CD4-positive, alpha-beta T cell treated with Interleukin-6 for 4 hours (primary cell): ENCODE data around the gene C19orf47.
"Not testable (repeated sequence)": the region's sequence is repeated elsewhere in the genome, so short reads cannot be mapped to it uniquely, and the experiment has no call there.

Source experiments
- DNase-seq: peaks from one replicate; pipeline ENCODE4 v3.0.0-alpha.2; 2020; ENCODE audit warnings: mixed read lengths

C19orf47 gene

DNA sequence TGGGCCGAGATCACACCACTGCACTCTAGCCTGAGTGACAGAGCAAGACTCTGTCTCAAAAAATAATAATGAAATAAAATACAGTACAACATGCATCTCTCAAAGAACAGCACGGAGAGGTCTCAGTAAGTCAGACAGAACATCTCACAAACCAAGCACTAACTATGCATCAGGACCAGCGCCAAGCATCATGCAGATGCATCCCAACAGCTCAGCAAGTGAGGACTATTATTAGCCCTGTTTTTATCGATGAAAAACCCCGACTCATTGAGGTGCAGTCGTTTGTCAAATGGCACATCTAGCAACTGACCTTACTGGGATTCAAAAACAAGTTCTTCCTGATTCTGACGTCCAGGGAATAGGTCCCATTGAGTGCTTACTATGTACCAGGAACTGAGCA lies 3.8 kb downstream of the C19orf47 start:
- no peak for DNase-seq

DNA sequence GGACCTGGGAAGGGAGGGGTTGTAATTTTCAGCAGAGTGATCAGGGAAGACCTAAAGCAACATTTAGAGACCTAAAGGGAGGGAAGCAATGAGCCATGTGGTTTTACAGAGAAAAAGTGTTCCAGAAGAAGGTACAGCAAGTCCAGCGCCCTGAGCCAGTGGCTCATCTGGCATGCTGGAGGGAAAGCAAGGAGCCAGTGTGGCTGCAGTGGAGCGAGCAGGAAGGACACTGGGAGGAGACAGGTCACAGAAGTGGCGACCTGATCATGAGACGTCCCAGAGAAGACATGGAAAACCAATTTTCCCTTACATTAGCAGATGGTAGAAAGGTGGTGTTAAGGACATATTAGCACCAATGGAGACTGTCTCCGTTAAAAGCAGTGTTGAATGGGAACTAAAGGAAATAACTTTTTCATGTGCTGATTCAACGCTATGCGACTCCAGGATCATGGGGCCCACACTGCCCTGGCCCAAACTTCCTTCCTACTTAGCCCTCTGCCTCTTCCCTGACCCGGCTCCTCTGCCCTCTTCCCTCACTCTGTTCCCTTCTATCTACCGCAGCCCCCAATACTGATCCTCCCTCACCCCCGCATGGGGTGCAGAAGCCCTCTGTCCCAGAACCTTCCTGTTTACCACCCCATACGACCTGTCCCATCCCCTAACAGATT lies 5.4 kb downstream of the C19orf47 start:
- DNase-seq, result no peak

DNA sequence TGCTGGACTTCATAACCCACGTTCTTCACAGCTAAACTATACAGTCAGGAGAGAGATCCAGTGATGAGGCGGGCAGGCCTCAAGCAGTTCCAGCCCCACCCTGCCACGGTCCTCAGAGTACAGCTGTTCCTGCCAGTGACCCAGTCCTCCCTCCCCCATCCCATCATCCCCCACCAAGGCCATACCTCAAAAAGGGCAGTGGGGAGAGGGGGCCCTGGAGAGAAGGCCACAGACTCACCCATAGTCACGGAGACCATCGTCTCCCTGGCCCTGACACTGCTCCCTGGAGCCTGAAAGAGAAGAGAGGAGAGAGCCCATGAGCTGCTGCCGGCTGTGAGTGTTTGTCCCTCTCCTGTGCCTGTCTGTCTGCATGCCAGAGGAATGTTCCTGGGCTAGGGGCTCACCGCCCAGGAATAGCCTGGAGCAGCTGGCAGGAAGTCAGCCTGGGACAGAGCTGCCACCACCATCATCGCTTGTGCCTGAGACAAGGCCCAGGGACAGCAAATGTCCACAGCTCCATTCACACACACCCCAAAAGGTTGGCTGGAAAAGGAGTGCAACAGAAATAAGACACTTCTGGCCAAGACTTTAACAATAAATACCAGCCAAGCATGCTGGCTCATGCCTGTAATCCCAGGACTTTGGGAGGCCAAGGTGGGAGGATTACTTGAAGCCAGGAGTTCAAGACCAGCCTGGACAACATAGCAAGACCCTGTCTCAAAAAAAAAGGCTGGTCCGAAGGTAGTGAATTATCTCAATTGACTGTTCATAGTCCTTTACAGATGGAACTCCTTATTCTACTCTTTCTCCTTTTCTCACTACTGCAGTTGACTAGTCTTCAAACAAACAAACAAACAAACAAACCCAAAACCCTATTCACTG lies 6.4 kb downstream of the C19orf47 start:
- DNase-seq, result no peak

DNA sequence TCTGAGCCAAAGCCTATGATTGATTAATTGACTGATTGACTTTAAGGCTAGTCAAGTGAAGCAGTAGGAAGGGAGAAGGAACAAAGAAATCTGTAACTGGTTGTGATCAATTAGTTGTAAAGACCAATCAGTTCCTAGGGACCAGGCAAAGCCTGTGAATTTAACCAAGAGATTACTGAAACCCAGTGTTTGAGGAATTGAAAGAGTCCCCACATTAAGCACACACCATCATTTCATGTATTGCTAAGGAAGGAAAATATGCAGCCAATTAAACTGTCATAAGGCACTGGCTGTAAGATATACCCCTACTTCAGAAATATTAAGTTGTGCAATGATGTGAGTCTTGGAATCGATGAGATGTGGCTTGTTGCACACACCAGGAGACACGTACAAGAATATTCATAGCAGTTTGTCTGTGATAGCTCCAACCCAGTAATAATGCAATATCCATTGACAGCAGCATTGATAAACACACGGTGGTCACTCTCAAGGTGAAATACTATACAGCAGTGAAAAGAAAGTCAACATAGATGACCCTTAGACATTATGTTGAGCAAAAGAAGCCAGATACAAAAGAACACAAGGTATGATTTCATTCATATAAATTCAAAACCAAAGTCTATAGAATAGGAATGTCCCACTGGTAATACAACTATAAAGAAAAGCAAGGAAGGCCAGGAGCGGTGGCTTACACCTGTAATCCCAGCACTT lies 9.0 kb downstream of the C19orf47 start:
- DNase-seq, result no peak

DNA sequence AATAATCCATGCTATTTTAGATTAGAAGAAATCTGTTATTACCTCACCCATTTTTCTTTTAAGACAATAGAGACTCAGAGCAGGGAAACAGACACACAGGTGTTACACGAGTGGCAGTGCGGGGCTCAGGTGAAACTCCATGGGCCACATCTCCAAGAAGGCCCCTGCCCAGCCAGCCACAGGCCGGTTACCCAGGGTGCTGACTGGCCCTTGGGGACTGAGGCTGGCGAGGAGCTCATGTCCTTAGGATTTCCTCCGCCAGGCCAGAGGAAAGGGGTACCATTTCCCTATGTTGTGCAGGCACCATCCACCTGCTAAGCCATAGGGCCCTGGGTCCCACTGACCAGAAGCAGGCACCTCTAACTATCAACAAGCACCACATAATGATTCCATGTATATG lies 10.6 kb downstream of the C19orf47 start:
- DNase-seq, result no peak

DNA sequence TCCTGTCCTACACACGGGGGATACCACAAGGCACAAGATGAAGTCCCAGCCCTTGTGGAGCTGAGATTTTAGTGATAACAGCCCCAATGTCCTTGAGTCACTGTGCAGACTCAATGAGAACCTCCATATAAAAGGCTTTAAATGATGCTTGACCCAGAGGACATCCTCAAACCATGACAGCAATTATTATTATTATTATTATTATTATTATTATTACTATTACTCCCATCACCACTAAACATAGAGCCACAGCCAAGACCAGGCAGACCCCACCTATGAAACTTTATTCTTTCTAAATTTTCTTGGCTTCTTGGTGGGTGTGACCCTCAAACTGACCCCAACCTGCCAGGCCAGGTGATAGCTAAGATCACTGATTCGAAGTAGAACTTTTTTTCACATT lies 11.1 kb downstream of the C19orf47 start:
- no peak for DNase-seq

DNA sequence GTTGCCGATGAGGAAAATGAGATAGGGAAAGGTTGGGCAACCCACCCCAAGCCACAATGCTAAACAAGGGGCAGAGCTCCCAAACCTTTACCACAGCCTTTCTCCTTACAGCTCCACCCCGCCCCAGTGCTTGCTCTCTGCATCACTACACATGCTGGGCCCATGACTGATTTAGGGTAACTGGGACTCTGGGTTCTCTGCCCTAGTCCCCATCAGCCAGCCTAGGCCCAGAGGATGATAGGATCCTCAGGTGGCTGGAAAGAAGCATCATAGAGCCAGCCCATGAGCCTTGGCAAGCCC lies 11.6 kb downstream of the C19orf47 start:
- no peak for DNase-seq

DNA sequence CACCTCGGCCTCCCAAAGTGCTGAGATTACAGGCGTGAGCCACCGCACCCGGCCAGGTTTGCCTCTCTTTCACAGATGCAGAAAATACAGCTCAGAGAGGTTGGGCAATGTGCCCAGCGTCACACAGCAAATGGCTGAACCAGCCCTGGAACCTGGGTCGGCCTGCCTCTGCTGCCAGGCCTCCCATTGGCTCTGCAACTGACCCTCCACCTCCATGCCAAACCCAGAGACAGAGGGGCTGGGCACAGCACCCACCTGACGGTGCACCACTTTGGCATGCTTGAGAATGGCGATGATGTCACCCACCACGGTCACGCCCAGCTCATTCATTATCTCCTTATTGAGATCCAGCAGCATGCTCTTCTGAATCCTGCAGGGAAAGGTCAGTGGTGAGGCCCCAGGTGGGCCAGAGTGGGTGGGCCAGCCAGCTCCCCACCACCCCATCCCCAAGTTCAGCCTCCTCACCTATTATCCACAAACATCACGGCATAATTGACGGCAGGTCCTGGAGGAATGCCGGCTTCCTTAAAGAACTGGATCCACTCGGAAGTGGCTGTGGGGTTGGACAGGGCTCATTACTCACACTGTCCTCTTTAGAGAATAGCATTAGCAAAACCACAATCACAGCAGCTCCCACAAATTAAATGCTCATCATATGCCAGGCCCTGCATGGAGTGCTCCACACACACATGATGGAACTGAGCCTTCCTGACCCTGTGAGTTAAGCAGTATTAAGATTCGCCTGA lies 12.2 kb downstream of the C19orf47 start:
- no peak for DNase-seq

DNA sequence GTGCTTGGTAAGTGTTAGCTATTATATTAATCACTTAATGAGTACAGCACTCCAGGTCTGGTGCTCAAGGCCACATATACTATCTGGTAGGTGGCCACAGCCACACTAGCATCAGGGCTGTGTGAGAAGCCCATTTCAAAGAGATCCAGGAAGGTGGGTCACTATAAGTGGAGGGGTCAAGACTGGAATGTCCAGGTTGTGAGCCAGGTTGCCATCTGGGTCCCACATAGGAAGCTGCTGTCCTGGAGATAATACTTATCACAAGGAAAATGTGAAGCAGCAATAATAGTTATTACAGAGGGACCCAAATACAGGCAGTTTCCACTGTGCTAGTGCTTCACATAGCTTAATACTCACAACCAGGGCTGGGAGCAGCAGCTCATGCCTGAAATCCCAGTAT lies 13.1 kb downstream of the C19orf47 start:
- no peak for DNase-seq

DNA sequence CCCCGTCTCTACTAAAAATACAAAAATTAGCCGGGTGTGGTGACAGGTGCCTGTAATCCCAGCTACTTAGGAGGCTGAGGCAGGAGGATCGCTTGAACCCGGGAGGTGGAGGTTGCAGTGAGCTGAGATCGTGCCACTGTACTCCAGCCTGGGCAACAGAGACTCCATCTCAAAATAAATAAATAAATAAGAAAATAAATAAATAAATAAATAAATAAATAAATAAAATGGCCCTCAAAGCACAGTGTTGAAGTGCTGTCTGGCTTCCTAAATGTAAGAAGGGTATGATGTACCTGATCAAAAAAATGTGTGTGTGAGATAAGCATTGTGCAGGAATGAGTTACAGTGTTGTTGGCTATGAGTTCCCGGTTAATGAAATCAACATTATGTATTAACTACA lies 15.1 kb downstream of the C19orf47 start:
- DNase-seq, result not testable (repeated sequence)

DNA sequence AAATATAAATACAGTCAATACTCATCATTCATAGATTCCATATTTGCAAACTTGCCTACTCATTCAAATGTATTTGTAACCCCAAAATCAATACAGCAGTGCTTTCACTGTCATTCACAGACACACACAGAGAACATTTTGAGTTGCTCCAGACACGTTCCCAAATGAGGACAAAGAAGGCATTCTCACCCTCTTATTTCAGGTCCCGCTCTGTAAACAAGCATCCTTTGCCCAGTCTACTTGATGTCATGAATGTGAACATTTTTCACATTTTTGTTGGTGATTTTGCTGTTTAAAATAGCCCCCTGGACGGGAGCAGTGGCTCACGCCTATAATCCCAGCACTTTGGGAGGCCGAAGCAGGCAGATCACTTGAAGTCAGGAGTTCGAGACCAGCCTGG lies 15.5 kb downstream of the C19orf47 start:
- no peak for DNase-seq

DNA sequence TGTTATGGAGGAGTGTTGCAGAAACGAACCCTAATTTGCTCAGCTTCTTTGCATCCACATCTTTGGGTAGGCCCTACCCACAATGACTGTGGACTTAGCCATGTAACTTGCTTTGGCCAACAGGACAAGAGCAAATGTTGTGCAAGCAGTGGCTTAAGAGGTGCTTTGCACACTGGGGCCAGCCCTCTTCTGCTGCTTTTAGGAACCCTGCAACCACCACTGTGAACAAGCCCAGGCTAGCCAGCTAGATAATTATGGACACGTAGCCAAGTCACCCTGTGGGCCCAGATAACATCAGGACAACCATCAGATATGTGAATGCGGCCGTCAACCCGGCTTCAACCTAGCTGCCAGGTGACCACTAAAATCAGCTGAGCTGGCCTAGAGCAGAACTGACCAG lies 17.1 kb downstream of the C19orf47 start:
- no peak for DNase-seq

DNA sequence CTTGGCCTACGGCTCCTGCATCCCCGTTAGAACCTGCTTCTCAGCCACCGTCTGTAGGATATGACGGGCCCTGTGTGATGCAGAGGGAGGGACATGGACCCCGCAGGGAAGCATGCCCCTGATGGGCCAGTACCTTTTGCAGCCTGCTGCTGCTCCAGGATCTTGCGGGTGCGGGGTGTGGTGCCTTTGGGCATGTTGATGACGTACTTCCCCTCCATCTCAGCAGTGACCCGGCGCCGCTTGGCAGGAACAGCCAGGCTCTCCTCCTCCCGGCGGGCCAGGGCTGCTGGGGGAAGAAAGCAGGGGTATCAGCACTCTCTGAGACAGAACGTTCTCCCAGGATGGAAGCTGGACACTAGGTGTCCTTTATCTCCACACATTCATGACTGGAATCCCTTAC lies 22.0 kb downstream of the C19orf47 start:
- DNase-seq, result no peak

DNA sequence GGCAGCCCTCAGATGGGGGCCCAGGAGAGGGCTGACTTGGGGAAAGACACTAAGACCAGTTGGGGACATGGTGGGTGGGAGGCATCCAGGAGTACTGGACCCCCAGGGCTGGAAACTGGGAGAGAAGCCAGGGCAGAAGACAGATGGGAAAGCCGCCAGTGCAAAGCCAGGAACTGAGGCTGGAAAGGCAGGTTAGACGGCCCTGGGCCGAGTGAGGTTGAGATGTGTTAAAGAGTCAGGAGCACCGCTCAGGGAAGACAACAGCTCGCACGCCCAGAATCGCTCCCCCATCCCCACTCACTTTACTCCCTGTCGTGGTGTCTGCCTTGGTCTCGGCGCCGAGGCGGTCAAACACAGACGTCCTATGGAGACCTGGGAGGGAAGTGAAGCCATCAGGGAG lies 24.5 kb downstream of the C19orf47 start:
- DNase-seq, result no peak

DNA sequence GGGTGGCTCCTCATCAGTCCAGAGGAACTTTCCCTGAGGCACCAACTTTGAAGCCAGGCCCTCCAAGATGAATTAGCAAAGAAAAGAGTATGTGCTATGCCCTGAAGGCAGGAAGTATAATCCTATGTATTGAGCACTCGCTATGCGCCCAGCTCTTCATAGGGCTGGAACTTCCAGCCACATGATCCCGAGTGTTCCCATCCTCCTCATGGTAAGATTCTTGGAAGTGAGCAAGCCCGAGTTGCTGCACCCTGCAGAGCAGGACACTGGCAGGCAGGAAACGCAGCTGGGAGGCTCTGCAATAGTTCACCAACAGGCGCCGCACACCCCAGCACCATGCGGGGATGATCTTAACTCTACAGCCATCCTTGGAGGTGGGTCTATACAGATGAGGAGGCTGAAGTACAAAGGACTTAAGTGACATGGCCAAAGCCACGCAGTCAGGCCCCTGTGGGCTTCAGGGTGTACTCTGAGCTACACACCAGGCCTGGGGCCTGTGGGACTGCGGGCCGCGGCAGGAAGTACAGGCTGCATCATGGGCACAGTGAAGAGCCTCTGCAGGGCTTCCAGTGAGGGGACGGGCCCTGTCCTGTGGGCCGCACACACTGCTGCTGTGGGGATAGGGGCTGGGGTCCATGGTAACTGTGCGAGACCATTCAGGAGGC lies 25.1 kb downstream of the C19orf47 start:
- DNase-seq, result no peak

DNA sequence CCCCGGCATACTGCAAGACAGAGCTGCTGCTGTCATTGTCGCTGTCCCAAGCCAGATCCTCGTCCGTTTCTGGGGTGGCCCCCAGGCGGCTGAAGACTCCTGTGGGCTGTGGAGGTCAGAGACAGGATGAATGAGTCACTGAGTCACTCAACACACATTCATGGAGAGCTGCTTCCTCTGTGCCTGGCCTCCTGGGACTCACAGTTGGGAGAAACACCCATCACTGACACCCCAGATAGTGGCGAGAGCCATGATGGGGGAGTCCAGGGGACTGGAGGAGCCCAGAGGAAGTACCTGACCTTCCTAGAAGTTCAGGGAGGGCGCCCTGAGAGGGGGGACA lies 26.0 kb downstream of the C19orf47 start:
- no peak for DNase-seq

DNA sequence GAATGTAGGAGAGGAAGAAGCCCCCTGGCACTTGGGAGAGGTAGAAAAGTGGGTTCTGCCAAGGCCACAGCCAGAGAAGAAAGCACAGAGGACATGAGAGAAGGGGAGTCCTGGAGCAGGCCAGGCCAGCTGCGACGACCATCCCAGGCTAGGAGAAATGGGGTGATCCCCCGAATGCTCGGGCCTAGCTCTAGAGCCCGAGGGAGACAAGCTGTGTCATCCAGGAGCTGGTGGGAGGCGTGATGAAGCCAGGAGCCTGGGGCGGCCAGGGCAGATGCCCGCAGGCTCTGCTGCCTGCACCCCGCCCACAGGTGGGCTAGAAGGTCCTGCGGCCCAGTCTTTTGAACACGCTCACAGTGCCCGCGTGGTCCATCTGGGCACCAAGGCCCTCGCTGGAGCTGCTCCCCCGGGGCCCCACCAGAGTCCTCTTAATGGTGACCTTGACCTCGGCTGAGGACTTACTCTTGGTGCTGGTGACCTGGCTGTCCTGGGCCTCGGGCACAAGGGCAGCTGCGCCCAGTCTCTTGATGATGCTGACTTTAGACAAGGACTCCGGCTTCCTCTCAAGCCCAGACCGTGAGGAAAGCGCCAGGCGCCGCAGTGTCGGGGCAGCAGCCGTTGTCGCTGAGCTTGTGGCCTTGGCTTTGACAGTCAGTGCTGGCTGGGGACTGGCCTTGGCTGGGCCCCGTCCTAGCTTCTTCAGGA lies 26.5 kb downstream of the C19orf47 start:
- no peak for DNase-seq

DNA sequence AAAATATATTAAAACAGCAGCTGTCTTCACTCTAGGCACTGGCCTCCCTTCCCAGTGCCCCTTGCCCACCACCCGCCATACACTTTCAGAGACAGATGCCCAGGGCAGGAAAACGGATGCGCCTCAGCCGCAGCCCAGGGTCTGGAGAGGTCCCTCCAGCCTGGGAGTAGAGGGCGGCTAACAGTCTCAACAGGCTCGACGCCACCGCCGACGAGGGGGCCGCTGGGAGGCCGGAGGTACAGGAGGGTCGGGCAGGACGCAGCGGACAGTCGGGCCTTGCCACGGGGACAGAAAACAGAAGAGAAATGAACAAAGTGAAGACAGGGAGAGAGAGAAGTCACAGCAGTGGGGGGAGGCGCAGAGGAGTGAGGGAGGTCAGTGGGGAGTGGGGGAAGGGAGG lies 27.1 kb downstream of the C19orf47 start:
- DNase-seq, result no peak

DNA sequence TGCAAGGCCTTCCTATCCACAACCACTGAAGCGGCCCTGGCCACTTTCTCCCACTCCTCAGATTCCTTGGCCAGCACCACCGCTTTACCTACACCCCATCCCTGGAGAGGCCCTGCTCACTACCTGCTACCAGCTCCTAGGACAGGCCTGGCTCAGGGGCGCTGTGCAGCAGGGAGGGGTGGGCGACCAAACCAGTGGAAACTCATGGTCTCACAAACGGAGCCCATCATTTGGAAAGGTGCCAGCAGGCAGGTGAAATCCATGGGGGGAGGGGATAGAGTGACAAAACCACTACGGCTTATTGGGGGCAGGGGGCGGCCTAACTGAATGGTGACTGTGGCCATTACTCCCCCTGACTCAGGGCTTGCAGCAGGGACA lies 27.6 kb downstream of the C19orf47 start:
- DNase-seq, result no peak

DNA sequence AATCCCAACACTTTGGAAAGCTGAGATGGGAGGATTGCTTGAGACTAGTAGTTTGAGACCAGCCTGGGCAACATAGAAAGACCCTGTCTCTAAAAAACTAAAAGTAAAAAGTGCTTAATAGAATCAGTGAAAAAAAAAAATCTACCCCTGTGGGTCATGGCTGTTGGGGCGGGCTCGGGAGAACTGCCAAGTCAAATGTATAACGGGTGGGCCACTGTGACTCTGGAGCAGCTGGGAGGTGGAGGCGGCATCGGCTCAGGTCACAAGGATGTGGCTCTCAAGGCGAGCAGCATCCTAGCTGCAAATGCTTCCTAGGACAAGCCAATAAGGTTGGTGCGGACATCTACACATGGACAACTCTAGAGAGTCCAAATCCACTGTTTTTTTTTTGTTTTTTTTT lies 30.9 kb downstream of the C19orf47 start:
- DNase-seq, result no peak

DNA sequence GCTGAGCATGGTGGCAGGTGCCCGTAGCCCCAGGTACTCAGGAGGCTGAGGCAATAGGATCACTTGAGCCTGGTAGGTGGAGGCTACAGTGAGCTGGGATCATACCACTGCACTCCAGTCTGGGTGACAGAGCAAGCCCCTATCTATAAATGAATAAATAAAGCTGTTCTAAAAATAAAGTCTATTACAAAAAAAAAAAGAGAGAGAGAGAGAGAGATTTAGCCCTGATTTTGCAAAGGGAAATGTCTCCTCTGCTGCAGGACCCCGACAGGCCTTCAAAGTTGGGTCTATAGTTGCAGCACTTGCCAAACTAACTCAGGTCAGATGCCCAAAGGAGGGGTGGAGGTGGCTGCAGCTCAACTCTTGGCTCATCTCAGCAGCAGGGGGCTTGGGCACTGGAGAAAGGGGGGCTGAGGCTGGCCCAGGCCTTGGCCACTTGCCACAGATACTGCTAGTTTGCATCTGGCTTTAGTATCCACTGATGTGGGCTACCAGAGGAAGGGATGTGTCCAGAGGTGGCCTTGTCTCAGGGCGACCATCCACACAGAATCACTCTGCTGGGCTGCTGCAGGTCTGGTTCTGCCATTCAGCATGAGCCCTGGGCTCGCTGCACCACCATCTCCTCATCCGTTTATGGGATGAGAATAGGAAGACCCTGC lies 32.3 kb downstream of the C19orf47 start:
- DNase-seq, result no peak

DNA sequence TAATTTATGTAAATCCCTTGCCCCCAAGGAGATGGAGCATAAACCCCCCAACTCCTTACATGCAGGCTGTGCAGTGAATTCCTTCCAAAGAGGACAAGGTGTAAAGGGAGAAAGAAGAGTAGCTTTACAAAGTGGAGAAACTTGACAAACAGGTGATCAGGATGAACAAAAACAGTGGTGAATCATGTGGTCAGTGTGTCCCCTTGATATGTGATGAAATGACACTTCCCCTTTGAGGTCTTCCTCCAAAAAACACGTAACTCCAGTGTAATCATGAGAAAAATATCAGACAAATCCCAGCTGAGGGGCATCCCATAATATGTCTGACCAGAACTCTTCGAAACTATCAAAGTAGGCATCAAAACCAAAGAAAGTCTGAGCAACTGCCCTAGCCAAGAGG lies 33.5 kb downstream of the C19orf47 start:
- DNase-seq, result no peak
